Activated CD4-positive, alpha-beta T cell treated with anti-CD3 and anti-CD28 coated beads for 1 hour (primary cell): ENCODE results near the gene NKX2-4.
"Not testable (repeated sequence)": the region's sequence is repeated elsewhere in the genome, so short reads cannot be mapped to it uniquely, and the experiment has no call there.

Experiments used
- DNase-seq: peaks from one replicate; pipeline ENCODE4 v3.0.0-alpha.2; 2020

Gene NKX2-4

DNA sequence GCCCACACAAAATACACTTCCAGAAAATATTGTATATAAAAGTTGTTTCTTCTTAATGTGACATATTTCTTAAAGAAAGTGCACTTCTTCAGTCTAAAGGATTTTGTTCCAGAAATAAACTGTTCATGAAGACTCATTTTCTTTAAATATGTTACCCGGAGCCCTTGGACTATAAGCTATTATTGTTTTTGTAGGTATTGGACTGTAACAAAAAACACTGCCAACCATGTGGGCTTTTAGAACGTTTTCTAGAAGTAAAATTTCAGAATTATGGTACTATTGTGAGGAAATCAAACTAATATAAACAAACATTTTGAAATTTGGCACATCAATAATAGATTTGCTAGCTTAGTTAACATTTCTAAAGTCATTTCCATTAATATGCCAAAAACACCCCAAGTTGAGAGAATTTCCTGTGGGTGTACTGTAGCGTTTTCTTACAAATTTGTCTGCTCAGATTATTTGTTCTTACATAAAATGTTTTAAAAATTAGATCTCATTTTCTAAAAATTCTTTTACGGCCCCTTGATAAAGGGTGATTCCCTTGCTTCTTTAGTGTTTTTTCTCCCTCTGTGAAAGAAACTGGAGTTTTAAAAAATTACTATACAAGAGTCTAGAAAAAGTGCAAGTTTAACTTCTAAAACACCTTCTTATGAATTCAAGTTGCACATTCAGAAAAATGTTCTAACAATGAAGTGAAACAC is 3.4 kb downstream of the NKX2-4 start:
- DNase-seq: no peak

DNA sequence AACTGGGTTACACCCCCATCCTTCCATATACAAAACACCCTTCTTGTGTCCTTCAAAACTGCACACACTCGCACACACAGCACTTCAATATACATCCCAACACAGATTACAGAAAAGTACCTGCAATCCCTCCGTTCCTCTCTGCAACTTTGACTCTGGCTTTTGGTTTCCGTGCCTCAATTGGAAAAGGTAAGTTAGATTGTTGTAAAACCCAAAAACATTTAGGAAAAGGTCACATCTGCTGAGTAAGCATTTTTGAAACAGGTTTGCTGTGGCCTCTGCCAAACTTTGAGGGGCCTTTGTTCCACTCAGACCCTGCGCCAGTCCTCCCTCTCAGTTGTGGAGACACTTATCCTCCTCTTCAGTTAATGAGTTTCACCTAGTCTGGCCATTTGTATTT is 4.2 kb downstream of the NKX2-4 start:
- DNase-seq: no peak

DNA sequence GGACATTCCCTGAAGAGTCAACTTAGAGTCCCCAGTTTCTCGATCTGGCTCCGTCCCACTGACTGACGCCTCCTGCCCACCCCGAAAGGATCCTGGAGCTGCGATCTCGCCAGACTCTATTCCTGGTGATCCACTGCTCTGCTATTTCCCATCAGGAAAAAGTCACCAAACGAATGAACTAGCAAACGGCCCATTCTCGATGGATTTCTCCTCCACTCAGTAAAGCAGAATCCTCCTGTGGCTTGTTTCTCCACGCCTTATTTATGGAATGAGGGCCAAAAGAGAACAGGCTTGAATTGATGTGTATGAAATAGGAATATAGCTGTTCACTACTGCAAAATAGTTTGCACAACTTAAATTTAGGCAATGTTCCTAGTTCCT is 5.4 kb downstream of the NKX2-4 start:
- no peak for DNase-seq

DNA sequence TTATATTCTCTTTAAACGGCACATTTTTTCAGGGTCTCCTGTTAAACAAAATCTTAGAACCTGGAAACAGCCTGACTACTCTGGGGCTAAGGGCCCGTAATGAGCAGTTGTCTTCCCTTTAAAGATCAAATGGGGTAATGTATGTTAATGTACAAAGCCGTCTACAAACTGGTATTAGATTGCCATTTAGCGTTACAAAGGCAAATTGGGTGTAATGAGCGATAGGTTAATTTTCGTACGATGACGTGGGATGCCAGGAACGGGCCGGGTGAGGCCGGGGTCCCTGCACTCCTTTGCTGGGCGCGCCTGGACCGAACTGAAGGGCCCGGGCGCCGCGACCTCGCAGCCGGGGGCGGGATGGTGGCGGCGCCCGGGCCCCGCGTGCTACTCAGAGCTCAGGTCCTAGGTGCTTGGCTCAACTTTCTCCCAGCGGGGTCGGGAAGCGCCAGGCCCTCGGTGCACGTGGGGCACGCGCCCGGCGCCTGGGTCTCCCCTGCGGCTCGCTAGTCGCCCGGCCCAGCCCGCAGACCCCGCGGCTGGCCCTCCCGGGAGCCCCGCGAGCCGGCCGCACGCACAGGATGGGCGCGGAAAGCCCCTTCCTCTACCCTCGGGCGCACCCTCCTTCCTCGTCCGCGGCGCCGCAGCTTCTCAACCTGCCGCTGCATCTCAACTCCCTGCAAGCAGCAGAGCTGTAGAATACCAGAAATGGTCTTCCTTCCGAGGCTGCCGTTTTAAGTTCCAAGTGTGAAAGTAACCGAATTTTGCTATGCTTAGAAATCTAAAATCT is 5.9 kb downstream of the NKX2-4 start:
- DNase-seq: no peak

DNA sequence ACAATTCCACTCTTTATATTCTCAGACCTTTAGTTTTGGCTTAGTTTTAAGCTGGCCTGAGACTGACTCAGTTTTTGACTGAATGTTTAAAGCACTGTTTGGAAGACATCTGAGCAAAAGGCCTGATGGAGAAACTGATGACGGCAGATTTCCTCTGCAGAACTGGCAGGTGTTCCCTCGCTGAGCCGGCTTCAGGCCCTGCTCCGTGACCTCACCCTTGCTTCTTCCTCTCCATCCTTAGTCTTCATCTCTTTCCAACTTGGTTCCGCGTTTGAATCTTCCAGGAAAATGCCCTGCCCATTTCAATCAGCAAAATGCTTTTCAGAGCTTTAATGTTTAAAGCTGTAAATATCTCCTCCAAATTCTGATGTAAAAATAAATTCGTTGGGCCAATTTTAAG is 6.6 kb downstream of the NKX2-4 start:
- DNase-seq: no peak

DNA sequence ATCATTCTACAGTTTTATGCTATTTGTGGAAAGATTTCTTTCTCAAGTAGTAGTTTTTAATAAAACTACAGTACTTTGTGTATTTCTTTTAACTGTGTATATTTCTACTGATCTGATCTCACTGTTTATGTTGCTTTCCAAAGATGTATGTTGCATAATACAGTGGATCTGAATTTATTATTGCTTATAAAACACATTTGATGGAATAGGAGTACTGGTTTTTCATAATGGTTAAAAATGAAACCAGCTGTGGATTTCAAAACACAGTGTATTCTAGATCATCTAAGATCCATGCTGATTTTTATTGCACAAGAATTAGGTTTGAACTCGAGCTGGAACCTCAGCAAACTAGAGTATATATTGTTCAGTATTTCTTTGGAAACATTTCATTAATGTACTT is 8.0 kb downstream of the NKX2-4 start:
- no peak for DNase-seq

DNA sequence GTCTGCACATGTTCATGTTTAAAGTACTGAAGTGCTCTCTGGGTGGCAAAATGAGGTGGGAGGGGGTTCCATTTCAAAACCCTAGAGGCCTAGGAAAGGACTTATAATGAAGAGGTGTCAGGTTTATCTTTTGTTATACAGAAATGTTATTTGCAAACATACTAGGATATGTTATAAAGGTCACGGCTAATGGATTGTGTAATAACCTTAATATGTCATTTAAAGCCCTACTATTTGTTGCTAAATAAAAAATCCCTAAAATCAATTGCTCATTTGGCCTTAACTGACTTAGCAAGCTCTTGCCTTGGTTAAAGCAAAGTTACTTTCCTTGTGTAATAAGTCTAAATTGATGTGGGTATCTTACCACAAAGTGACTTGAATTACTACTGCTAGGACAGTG is 8.8 kb downstream of the NKX2-4 start:
- DNase-seq: no peak

DNA sequence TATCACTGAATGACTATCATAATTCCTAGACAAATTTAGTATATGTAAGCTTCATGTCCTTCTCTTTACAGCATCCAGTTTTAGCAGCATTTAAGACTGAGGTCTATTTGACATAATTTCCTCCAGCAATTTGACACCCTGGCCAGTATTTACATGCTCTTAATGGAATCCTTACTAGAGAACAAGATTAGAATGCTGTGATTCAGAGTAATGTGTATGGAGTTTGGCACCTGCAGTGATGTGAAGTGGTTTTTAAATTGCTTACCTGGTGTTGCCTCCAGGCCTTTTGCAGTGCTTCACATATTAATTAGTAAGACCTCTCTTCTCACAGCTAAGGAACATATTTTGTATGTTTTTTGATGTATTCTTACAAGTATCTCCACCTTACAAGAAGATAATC is 9.8 kb downstream of the NKX2-4 start:
- DNase-seq: no peak

DNA sequence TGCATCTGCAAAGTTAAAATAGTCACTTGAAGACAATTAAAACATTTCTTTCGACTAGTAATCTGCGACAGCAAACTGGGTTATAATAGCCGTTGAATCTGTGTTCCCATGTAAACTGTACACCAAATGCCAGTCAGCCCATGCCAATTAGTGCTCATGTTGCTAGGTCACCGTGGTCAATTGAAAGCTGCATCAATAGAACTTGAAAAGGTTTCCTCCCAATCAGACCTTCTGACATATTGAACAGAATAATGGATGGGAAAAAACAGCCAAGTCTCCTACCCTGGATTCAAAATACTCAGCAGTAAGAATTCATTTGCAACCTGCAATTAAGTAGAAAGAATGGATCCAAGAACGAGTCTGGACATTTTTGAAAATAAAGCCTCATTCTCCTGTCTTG is 11.2 kb downstream of the NKX2-4 start:
- DNase-seq: no peak

DNA sequence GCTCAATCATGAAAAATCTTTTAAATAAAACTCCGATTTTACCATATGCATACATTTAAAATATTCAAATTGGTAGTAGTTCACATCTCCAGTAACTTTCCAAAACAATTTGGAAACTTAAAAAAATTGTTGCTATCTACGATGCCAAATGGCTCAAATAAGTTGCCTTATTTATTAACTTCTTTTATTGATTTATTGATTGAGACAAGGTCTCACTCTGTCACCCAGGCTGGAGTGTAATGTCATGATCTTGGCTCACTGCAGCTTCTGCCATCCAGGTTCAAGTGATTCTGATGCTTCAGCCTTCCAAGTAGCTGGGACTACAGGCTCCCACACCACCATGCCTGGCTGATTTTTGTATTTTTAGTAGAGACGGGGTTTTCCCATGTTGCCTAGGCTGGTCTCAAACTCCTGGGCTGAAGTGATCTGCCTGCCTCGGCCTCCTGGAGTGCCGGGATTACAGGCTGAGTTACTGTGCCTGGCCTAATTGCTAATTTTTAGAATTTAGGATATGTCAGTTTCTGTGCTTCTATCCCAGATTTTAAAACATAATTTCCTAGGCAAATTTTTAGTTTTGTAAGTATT is 12.9 kb downstream of the NKX2-4 start:
- no peak for DNase-seq

DNA sequence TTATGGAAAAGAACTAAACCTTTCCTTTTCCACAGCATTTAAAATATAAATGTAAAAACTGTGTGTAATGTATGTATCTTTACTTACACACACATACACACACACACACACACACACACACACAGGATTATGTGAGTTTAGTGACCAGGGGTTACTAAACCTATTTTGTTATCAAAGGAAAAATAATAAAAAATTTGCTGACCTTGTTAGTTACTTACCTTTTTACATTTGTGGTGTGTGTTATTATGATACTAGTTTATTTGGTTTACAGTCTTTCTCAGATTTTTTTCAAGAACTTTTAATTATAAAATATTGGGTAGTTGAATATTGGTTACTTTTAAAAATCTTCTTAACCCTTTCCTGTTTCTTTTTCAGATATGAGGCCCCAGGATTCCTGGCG is 15.7 kb downstream of the NKX2-4 start:
- DNase-seq: no peak

DNA sequence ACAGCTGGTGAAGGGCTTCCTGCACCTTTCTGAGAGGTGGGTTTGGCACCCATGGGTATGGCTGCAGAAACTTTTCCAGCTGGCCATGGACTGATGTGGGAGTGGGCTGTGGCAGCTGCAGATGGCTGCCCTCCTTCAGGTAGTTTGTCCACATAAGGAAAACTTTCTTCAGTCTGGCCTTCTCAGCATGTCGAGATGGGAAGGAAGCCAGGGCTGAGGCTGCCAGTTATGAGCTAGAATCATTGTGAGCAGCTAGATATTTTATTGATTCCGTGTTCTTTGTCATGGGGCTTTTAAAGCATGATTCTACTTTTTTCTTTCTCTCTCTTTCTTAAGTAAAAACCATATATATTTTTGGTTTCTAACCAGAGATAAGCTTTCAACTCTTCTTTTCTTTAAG is 16.6 kb downstream of the NKX2-4 start:
- no peak for DNase-seq

DNA sequence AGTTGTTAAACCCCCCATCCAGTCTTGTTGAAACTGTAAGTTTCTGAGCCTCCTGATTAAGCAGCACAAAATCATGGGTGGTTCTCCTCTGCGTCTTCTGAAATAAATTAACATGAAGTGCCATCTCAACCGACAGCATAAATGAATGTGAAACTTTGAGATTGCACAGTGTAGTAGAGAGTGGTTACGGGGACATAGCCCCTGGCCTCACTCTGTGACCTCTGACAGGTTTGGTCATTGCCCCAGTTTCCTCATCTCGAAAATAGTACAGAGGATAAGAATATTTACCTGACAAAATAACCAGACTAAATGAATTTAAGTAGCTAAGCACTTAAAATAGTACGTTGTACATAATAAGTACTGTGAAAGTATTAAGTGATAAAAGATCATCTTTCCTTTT is 19.1 kb downstream of the NKX2-4 start:
- no peak for DNase-seq

DNA sequence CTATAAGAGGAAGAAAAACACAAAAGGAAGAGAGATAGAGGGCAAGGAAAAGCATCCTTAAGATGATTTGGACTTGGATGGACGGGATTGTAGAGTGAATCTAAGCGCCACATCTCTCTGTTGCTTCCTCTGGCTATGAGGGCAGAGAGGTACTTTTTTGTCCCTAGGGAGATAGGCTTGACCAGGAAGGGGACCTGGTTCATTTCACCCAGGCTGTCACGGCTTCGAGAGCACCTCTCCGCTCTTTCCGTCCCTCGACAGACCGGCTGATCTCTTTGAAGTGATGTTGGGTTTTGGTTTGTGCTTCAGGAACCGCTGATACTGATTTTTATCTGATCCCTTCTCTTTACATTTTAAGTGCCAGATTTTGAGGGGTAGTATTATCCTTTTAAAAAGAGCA is 19.6 kb downstream of the NKX2-4 start:
- no peak for DNase-seq

DNA sequence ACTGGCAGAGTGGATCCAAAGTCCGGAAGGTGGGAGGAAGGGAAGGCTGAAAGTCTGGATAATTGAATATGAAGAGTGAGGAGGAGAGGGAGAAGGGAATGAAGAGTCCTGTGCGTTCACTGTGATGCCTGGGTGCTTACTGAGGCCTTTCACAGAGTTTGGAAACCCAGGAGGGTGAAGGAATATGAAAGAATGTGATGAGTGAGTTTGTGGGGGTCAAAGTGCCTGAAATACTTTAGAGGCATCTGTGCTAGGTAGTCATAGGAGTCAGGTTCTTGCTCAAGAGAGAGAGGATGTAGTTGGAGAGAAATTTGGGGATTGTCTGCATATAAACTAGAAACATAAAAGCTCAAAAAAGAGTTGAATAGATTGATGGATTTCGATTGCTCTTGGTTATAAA is 20.7 kb downstream of the NKX2-4 start:
- DNase-seq: no peak

DNA sequence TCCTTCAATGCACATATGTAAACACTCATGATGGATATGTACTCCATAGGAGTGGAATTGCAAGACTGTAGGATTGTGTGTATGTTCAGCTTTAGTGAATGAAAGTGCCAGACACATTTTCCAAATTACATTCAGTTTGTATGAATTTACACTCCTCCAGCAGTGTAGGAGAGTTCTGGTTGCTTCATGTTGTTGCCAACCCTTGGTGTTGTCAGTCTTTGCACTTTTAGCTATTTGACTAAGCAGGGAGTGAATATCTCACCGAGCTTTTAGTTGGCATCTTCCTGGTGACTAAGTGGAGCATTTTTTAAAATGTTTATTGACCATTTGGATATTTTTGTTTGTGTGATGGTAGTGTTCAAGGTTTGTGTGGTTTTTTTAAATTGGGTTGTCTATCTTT is 23.9 kb downstream of the NKX2-4 start:
- no peak for DNase-seq

DNA sequence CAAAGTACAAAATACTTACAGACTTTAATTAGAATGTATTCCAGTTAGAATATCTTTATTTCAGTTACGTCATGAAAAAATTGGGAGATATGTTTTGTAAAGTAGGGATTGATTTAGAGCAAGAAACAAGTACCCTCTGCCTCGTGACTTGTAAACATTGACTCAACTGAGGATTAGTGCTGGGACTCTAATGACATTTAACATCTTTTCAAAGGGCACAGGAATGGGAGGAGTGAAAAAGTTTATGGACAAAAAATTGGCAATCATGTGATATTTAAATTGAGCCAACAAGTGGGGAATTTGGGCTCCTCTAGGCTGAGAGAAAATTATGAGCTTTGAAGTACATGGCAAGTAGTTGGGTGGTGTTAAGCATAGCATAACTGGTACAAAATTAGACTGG is 25.3 kb downstream of the NKX2-4 start:
- no peak for DNase-seq

DNA sequence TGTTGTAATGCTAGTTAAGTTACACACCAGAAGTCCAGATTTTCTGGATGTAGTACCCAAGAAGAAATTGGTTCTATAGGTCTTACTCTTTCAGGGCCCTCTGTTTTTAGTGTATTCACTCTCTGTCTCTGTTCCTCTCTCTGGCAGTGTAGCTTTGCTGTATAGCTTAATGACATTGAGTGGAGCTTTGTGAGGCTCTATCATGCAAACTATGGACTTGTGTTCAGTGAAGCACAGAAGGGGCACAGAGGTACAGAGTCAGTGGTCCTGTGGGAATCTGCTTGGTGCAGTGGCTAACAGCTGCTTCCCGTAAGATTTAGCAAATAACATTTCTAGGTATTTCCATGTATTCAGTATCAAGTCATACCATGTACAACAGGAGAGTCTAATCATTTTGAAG is 26.1 kb downstream of the NKX2-4 start:
- DNase-seq: no peak

DNA sequence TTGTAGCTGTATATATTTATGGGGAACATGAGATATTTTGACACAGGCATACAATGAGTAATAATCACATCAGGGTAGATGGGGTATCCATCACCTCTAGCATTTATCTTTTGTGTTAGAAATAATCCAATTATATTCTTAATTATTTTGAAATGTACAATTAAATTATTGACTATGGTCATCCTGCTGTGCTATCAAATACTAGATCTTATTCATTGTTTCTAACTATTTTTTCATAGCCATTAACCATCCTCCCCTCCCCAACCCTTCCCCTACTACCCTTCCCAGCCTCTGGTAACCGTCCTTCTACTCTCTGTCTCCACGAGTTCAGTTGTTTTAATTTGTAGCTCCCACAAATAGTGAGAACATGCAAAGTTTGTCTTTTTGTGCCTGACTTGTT is 28.5 kb downstream of the NKX2-4 start:
- no peak for DNase-seq

DNA sequence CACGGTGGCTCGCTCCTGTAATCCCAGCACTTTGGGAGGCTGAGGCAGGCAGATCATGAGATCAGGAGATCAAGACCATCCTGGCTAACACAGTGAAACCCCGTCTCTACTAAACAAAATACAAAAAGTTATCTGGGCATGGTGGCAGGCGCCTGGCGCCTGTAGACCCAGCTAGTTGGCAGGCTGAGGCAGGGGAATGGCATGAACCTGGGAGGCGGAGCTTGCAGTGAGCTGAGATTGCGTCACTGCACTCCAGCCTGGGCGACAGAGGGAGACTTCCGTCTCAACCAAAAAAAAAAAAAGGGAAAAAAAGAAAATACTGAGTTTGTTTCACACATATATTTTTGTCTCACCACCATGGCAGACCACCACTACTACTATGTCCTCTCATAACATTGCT is 31.1 kb downstream of the NKX2-4 start:
- not testable (repeated sequence) for DNase-seq

DNA sequence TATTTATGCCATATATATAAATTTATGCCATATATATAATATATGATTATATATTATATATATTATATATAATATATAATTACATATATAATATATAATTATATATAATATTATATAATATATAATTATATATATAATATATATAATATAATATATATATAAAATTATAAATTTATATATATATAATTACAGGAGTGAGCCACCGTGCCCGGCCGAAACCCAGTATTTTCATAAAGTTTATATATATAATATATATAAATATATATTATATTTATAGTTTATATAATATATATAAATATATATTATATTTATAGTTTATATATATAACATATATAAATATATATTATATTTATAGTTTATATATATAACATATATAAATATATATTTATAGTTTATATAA is 31.6 kb downstream of the NKX2-4 start:
- DNase-seq: no peak

DNA sequence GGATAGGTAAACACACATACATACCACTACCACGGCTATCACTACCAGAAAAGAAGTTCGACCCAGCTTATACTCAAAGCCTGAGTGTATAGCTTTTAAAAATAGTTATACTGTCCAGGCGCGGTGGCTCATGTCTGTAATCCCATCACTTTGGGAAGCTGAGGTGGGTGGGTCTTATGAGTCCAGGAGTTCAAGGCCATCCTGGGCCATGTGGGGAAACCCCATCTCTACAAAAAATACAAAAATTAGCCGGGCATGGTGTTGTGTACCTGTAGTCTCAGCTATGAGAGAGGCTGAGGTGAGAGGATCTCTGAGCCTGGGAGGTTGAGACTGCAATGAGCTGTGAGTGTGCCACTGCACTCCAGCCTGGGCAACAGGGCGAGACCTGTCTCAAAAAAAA is 32.9 kb downstream of the NKX2-4 start:
- DNase-seq: no peak

DNA sequence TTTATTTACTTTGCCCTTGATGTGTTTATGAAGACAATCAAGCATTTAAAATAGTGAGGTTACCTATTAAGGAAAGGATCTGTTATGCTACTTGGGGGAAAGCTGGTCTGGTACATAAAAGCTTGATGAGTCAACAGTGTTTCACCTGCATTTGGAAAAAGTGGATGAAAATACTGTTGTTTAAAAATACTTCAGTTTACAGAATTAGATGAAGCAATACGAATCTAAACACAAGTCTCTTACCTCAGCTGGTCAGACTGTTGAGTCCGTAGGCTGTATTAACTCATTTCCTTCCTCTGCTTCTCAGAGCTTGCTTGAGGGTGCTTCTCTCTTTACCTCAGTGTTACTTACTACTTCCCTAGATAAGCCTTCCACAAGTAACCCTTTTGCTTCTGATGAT is 36.1 kb downstream of the NKX2-4 start:
- DNase-seq: no peak

DNA sequence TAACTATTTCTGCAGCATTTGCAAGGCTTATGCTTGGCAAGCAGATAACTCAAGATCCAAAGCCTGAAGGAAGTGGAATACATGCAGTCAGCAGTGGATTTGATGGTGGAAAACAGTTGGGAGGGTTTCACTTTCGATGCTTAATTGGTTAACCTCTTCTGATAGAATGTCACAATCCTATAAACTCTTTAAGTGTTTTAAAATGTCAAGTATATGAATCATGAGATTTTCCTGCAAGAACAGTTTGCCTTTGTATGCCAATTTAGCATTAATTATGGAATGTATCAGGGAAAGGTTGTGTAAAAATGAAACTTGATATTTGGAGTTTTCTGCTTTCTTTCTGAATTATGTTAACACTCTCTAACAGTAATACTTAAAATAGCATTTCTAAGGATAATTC is 36.6 kb downstream of the NKX2-4 start:
- no peak for DNase-seq

DNA sequence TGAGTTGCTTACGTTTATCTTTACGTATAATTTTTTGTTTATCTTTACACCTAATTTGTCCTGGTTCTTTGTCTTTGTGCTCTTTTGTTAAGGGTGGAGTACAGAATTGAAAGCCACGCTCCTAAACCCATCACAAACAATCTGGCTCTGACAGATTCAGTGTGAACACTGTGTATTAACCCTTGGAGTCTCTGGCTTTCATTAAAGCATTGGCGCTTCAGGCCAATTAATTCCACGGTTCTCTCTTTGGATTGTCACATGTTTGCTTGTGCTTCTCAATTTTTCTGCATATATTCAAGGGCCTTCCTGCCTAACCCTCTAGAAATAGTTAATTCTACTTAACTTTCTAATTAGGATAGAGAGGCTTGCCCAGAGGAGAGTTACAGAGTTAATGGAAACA is 38.6 kb downstream of the NKX2-4 start:
- DNase-seq: no peak
